Urinary bladder (tissue), 4 donors: ENCODE measurements around the gene SFXN4. TPM values are rescaled to one million over a fixed set of nuclear protein-coding genes. Genes with fewer than 3 reads are reported as not detected.
"Not testable (repeated sequence)": the region's sequence is repeated elsewhere in the genome, so short reads cannot be mapped to it uniquely, and the experiment has no call there.

ENCODE experiments used
- DNase-seq: peaks from one replicate; pipeline ENCODE4 v3.0.0-alpha.2; 2015; ENCODE audit errors: extremely low spot score
- H3K27ac ChIP-seq: one replicate; pipeline ENCODE4 v1.5.1; 2013; ENCODE audit warnings: low read depth, mild to moderate bottlenecking, moderate library complexity
- H3K36me3 ChIP-seq: one replicate; pipeline ENCODE4 v1.6.1; 2013; ENCODE audit warnings: mild to moderate bottlenecking, moderate library complexity; ENCODE audit not compliant: insufficient read depth
- H3K4me1 ChIP-seq: one replicate; pipeline ENCODE4 v1.6.1; 2013; ENCODE audit warnings: mild to moderate bottlenecking, moderate library complexity; ENCODE audit not compliant: insufficient read depth
- H3K4me3 ChIP-seq: one replicate; pipeline ENCODE4 v1.5.1; 2013; ENCODE audit warnings: low read depth, low read length
- WGBS: extraction: QIAGEN DNeasy Blood & Tissue Kit; methylation state at CpG from one replicate; pipeline ENCODE4 v1.1.7; 2013; 5-methylcytosine and 5-hydroxymethylcytosine counted together
- polyA plus RNA-seq: library from polyadenylated mRNA; stranded (reverse); fragments of 200-250 nt; gene quantifications from one replicate; pipeline ENCODE4 v1.2.3, GENCODE V29; 2013
- total RNA-seq: library from RNA; depleted of rRNA; stranded (reverse); fragments of >200 nt; gene quantifications from one replicate; pipeline ENCODE4 v1.2.3, GENCODE V29; 2014
- donor health status: healthy with polysubstance abuse.
- donor health status: healthy.

Gene SFXN4
- total and polyA plus RNA-seq, 2 donors: 16.1 to 23.6 TPM

- Histone ChIP-seq H3K4me3 (no peak overlapping the region), H3K36me3 (no peaks in the 10 kb centered on the region), H3K4me1 (no peaks in the 10 kb centered on the region), H3K27ac (no peak overlapping the region)
- no peak for DNase-seq
- 81% methylated on average over 10 of the region's 10 CpGs for WGBS
Observed at GRCh38 chr10:119143657-119144056, 21.9 kb downstream of the SFXN4 start.

DNA sequence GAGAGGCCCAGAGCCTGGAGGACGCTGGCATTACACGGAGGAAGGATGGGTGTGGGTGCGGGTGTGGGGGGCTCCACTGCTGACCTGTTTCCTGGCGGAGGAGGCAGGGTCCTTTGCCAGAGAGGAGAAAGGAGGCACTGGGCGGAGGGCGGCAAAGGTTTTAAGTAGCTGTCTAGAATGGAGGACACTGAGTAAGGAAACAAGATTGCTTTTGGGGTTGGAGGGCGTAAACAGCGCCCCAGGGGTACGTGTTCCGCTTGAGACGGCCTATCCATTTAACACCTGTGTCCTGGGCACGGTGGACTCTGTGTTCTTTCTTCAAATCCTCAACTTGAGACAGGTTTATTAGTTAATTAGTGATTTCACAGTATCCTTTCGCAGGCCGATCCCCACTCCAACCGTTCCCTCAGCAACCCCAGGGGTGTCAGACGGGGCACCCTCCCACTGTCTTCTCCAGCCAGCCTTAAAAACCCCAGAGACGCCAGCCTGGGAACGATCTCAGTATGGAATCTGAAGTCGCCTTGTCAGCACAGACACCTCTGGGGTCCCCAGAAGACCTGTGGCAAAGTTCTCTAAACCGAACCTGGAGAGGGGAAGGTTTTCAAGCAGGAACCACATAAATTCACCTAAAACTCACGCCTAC, 24.8 kb downstream of the SFXN4 start:
- Histone ChIP-seq H3K4me1 (no peaks in the 10 kb centered on the region), H3K36me3 (no peaks in the 10 kb centered on the region), H3K27ac (no peak overlapping the region), H3K4me3 (no peak overlapping the region)
- 85% methylated on average over 21 of the region's 21 CpGs for WGBS
- no peak for DNase-seq

- no peaks in the 10 kb centered on the region for H3K36me3 ChIP-seq
- no peaks in the 10 kb centered on the region for H3K4me1 ChIP-seq
- WGBS: 85% methylated on average over 13 of the region's 13 CpGs
- no peak for DNase-seq
- no peak overlapping the region for H3K27ac ChIP-seq
- H3K4me3 ChIP-seq: no peak overlapping the region
Observed at GRCh38 chr10:119139464-119140067, 25.9 kb downstream of the SFXN4 start.

DNA sequence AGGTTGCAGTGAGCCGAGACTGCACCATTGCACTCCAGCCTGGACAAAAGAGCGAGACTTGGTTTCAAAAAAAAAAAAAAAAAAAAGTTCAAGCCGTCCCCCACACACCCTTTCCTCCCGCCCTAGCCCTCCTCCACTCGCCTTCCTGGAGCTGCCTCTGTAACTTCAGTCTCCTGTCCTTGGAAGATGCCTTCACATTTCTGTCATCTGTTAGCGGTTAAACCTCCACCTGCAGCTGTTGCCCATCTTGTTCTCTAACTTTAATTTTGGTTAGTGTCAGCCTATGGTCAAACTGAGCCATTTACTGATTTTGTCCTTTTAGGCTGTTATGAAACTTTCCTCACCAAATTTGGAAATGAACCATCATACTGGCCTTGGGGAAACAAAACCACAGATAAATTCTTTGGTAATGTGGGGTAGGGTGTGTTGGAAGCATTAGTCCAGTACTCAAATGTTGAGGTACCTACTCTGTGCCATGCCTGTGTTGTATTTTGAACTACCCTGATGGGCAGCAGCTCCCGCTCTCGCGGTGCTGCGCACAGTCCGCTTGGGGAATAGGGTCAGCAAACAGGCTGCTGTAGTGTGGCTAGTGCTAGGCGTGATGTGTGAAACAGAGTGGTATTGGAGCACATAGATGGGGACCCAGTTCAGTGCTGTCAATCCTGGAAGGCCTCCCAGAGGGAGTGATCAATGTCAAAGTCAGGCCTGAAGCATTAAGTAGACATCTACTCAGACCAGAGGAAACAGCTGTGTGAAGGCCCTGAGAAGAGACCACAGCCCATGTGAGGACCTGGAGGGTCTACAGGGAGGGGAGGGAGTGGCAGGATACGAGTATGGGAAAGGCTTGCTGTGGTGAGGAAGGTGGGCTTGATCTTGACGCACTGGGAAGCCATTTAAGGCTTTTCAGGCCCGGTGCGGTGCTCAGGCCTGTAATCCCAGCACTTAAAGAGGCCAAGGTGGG, 26.9 kb downstream of the SFXN4 start:
- no peaks in the 10 kb centered on the region for H3K4me1 ChIP-seq
- H3K27ac ChIP-seq: no peak overlapping the region
- 88% methylated on average over 16 of the region's 16 CpGs for whole genome bisulfite sequencing
- no peak for DNase-seq
- no peak overlapping the region for H3K4me3 ChIP-seq
- no peaks in the 10 kb centered on the region for H3K36me3 ChIP-seq

- H3K4me3 ChIP-seq, H3K27ac ChIP-seq, DNase-seq, H3K4me1 ChIP-seq, H3K36me3 ChIP-seq: not testable (repeated sequence)
- 80% methylated on average over 8 of the region's 8 CpGs for WGBS
Observed at GRCh38 chr10:119137878-119138277, 27.6 kb downstream of the SFXN4 start.

- H3K27ac ChIP-seq: no peak overlapping the region
- DNase-seq: no peak
Observed at GRCh38 chr10:119136084-119136483, 29.4 kb downstream of the SFXN4 start.

GRCh38 chr10:119135513-119135881, 30.0 kb downstream of the SFXN4 start:
- WGBS: 64% methylated on average over 4 of the region's 4 CpGs
- Histone ChIP-seq H3K27ac (no peak overlapping the region), H3K36me3 (peaks cover 1% of the 10 kb centered on the region), H3K4me1 (no peaks in the 10 kb centered on the region), H3K4me3 (no peak overlapping the region)
- DNase-seq: no peak

More at GRCh38 chr10:119136084-119136483, 29.4 kb downstream of the SFXN4 start:
- no peaks in the 10 kb centered on the region for H3K4me1 ChIP-seq
- WGBS: 82% methylated on average over 7 of the region's 7 CpGs
- no peak overlapping the region for H3K4me3 ChIP-seq
- peaks cover 1% of the 10 kb centered on the region for H3K36me3 ChIP-seq

DNA sequence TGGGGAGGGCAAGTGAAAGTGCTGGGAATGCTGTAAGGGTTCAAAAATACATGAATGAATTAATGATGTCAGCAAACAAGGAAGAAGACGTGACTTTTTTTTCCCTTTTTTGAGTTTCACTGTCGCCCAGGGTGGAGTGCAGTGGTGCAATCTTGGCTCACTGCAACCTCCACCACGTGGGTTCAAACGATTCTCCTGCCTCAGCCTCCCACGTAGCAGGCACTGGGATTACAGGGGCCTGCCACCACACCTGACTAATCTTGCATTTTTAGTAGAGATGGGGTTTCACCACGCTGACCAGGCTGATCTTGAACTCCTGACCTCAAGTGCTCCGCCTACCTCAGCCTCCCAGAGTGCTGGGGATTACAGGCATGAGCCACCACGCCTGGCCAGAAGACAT, 31.6 kb downstream of the SFXN4 start:
- Histone ChIP-seq H3K4me3 (no peak overlapping the region), H3K27ac (no peak overlapping the region), H3K36me3 (peaks cover 1% of the 10 kb centered on the region), H3K4me1 (no peaks in the 10 kb centered on the region)
- DNase-seq: no peak
- WGBS: 90% methylated on average over 8 of the region's 8 CpGs

DNA sequence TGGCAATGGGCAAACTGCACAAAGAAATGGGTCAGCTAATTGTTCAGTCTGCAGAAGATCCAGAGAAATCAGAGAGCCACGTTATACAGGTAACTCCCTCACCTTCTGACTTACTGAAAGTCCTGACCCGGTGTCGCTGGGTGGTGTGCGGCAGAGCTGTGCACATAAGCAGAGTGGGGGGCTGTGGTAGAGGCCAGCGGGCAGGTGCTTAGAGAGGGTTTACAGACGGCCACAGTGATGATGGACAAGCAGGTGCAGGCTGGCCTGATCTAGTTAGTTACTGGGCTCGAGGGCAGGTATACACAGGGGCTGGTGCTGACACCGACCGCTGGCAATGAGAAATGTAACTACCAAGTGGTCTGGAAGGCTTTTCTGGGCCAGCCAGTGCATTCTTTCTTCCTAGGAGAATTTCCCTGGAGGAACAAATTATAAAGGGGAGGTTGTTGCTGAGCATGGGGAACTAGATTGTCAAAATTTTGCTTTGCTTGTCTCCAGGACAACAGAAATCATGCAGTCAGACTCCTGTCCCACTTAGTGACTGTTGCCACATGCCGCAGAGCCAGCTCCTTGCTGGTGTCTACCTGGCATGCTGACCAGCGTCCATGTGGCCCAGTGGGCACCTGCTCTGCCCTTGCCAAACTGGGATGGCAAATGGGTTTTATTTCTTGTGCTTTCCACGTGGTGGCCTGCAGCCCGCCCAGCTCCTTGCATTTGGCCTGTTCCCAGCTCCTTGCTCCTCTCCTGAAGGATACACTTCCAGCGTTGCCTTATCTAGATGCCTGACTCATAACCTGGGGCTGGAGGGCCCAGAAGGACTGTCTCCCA, 32.8 kb downstream of the SFXN4 start:
- WGBS: 85% methylated on average over 14 of the region's 14 CpGs
- Histone ChIP-seq H3K4me1 (no peaks in the 10 kb centered on the region), H3K4me3 (no peak overlapping the region), H3K27ac (no peak overlapping the region), H3K36me3 (peaks cover 3% of the 10 kb centered on the region)
- DNase-seq: no peak

- no peak for DNase-seq
- 63% methylated on average over 10 of the region's 10 CpGs for WGBS
- H3K27ac ChIP-seq: no peak overlapping the region
- peak overlapping the region; percentile 10 for H3K4me3 ChIP-seq
- no peaks in the 10 kb centered on the region for H3K4me1 ChIP-seq
- peaks cover 3% of the 10 kb centered on the region for H3K36me3 ChIP-seq
Observed at GRCh38 chr10:119131512-119132240, 33.8 kb downstream of the SFXN4 start.

DNA sequence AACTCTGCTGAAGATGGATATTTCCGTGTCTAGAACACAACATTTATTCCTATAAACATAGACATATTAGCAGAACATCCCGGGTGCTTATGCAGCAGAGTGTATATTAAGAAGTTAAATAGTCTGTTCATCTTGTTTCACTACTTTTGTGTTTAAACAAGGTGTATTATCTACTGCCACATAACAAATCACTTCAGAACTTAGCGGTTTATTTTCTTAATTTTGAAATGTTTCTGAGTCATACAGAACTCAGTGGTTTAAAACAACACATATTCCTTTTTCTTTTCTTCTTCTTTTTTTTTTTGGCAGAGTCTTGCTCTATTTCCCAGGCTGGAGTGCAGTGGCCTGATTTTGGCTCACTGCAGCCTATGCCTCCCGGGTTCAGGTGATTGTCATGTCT, 35.8 kb downstream of the SFXN4 start:
- Histone ChIP-seq H3K27ac (no peak overlapping the region), H3K4me3 (no peak overlapping the region), H3K36me3 (peaks cover 3% of the 10 kb centered on the region), H3K4me1 (no peaks in the 10 kb centered on the region)
- no peak for DNase-seq
- WGBS: 91% methylated on average over 4 of the region's 4 CpGs

DNA sequence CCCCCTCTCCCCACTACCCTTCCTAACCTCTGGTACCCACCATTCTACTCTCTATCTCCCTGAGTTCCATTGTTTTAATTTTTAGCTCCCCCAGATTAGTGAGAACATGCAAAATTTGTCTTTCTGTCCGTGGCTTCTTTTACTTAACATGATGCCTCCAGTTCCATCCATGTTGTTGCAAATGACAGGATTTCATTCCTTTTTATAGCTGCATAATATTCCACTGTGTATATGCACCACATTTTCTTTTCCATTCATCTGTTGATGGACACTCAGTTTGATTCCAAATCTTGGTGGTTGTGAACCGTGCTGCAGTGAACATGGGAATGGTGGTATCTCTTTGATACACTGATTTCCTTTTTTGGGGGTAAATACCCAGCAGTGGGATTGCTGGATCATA, 39.6 kb downstream of the SFXN4 start:
- no peak for DNase-seq
- Histone ChIP-seq H3K4me1 (no peaks in the 10 kb centered on the region), H3K4me3 (no peak overlapping the region), H3K36me3 (peaks cover 2% of the 10 kb centered on the region), H3K27ac (no peak overlapping the region)
- WGBS: 96% methylated on average over 2 of the region's 2 CpGs

DNA sequence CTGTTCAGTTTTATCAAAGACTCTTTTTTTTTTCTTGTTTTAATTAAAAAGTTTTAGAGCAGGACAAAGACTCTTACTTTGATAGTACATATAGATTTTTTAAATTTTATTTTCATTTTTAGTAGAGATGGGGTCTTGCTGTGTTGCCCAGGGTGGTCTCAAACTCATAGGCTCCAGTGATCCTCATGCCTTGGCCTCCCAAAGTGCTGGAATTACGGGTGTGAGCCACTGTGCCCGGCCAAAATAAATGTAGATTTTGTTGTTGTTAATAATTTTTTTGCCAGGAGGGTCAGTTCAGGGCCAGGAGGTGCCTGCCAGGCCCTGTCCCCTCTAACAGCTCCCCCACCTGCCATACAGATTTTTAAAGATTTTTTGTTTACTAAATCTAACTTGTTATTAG, 44.6 kb downstream of the SFXN4 start:
- Histone ChIP-seq H3K36me3 (no peaks in the 10 kb centered on the region), H3K4me1 (no peaks in the 10 kb centered on the region), H3K27ac (no peak overlapping the region), H3K4me3 (no peak overlapping the region)
- WGBS: 97% methylated on average over 2 of the region's 2 CpGs
- no peak for DNase-seq
